Osteoblast (primary cell): ENCODE measurements around the gene PUS10. TPM values are rescaled to one million over a fixed set of nuclear protein-coding genes. Genes with fewer than 3 reads are reported as not detected.

Experiments used
- DNase-seq: peaks from one replicate; pipeline ENCODE4 v3.0.0; 2011; ENCODE audit warnings: low spot score, mixed read lengths; ENCODE audit not compliant: insufficient read length; ENCODE audit errors: missing footprints
- H2AFZ ChIP-seq: 2 replicates; pipeline ENCODE4 v1.6.0; 2011; ENCODE audit warnings: mild to moderate bottlenecking, low read length
- H3K27ac ChIP-seq: 2 replicates; pipeline ENCODE4 v1.5.1; 2011; ENCODE audit warnings: mild to moderate bottlenecking, low read depth, low read length, moderate library complexity
- H3K27me3 ChIP-seq: 2 replicates; pipeline ENCODE4 v1.6.0; 2012; ENCODE audit warnings: mild to moderate bottlenecking, control low read depth, inconsistent platforms, low read length, moderate library complexity; ENCODE audit not compliant: insufficient read depth
- H3K36me3 ChIP-seq: 2 replicates; pipeline ENCODE4 v1.5.1; 2011; ENCODE audit warnings: mild to moderate bottlenecking, low read length, control low read depth, moderate library complexity; ENCODE audit not compliant: insufficient read depth
- H3K4me1 ChIP-seq: 2 replicates; pipeline ENCODE4 v1.5.1; 2011; ENCODE audit warnings: mild to moderate bottlenecking, low read length, control low read depth, moderate library complexity; ENCODE audit not compliant: insufficient read depth
- H3K4me2 ChIP-seq: 2 replicates; pipeline ENCODE4 v1.6.0; 2011; ENCODE audit warnings: mild to moderate bottlenecking, low read length; ENCODE audit not compliant: insufficient read depth
- H3K4me3 ChIP-seq: fragments of 200-600 bp; sonication (generic); 3 replicates; pipeline ENCODE4 v1.5.1; 2012; ENCODE audit warnings: mild to moderate bottlenecking, low read length, inconsistent platforms; ENCODE audit not compliant: insufficient read depth
- H3K79me2 ChIP-seq: 2 replicates; pipeline ENCODE4 v1.6.0; 2012; ENCODE audit warnings: mild to moderate bottlenecking, low read length, control low read depth, inconsistent platforms; ENCODE audit not compliant: insufficient read depth
- H3K9me3 ChIP-seq: 2 replicates; pipeline ENCODE4 v1.5.1; 2011; ENCODE audit warnings: low read depth, low read length, control low read depth
- H4K20me1 ChIP-seq: 2 replicates; pipeline ENCODE4 v1.6.0; 2012; ENCODE audit warnings: mild to moderate bottlenecking, low read length, control low read depth; ENCODE audit not compliant: insufficient read depth
- total RNA-seq: library from RNA; depleted of rRNA; stranded (reverse); fragments of >200 nt; gene quantifications from 2 replicates; pipeline ENCODE4 v1.2.3, GENCODE V29; 2012
- TF ChIP-seq, protein P1 (sequence below): IDR thresholded peaks from 2 replicates; pipeline ENCODE4 v1.5.1; 2011; ENCODE audit warnings: mild to moderate bottlenecking, low read depth, low read length, moderate library complexity; ENCODE audit errors: extremely low read depth

PUS10 gene
- total RNA-seq, 1 donor, result 5.8 TPM

DNA sequence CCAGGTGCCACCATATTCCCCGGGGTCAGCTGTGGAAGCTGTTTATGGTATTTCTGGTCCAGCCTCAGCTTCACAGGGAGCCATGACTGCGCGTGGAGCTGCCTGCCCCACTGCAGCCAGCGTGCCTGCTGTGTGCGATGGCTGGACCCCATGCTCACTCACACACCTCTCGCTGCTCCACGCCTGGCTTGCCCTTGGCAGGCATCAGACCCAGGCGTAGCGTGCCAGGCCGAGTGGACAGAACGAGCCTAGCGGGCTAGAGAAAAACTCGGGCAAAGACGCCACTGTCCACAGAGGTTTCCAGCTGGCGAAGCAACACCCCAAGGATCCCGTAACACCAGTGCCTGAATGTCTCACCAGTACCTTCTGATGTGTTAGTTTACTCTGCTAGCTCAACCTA, 43.4 kb downstream of the PUS10 start:
- Histone ChIP-seq H2AFZ (no peak overlapping the region), H3K4me2 (no peak overlapping the region), H3K4me3 (no peak overlapping the region), H3K79me2 (no peaks in the 10 kb centered on the region), H4K20me1 (no peaks in the 10 kb centered on the region), H3K27me3 (no peaks in the 10 kb centered on the region), H3K4me1 (no peaks in the 10 kb centered on the region), H3K9me3 (no peaks in the 10 kb centered on the region), H3K27ac (no peak overlapping the region), H3K36me3 (no peaks in the 10 kb centered on the region)
- TF ChIP-seq, protein P1, sequence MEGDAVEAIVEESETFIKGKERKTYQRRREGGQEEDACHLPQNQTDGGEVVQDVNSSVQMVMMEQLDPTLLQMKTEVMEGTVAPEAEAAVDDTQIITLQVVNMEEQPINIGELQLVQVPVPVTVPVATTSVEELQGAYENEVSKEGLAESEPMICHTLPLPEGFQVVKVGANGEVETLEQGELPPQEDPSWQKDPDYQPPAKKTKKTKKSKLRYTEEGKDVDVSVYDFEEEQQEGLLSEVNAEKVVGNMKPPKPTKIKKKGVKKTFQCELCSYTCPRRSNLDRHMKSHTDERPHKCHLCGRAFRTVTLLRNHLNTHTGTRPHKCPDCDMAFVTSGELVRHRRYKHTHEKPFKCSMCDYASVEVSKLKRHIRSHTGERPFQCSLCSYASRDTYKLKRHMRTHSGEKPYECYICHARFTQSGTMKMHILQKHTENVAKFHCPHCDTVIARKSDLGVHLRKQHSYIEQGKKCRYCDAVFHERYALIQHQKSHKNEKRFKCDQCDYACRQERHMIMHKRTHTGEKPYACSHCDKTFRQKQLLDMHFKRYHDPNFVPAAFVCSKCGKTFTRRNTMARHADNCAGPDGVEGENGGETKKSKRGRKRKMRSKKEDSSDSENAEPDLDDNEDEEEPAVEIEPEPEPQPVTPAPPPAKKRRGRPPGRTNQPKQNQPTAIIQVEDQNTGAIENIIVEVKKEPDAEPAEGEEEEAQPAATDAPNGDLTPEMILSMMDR, result no peak
- no peak for DNase-seq

DNA sequence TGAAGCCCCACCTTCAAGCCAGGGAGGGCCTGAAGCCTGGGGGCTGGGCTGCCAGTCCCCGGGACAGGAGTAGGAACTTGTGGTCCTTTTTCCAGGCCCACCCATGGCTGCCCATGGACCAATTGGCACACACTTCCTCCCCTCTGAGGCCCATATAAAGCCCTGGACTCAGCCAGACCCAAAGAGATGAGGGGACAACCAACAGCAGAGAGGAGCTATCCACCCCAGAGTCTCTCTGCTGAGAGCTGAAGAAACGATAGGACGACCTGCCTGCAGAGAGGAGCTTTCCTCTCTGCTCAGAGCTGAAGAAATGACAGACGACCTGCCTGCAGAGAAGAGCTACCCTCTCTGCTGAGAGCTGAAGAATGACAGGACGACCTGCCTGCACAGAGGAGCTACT, 44.4 kb downstream of the PUS10 start:
- no peaks in the 10 kb centered on the region for H3K27me3 ChIP-seq
- H4K20me1 ChIP-seq, result no peaks in the 10 kb centered on the region
- no peaks in the 10 kb centered on the region for H3K9me3 ChIP-seq
- no peaks in the 10 kb centered on the region for H3K36me3 ChIP-seq
- no peak for DNase-seq
- TF ChIP-seq, protein P1, result no peak
- H3K4me2 ChIP-seq, result no peak overlapping the region
- H3K79me2 ChIP-seq, result no peaks in the 10 kb centered on the region
- H3K27ac ChIP-seq, result no peak overlapping the region
- H3K4me1 ChIP-seq, result no peaks in the 10 kb centered on the region
- no peak overlapping the region for H3K4me3 ChIP-seq
- H2AFZ ChIP-seq, result no peak overlapping the region

DNA sequence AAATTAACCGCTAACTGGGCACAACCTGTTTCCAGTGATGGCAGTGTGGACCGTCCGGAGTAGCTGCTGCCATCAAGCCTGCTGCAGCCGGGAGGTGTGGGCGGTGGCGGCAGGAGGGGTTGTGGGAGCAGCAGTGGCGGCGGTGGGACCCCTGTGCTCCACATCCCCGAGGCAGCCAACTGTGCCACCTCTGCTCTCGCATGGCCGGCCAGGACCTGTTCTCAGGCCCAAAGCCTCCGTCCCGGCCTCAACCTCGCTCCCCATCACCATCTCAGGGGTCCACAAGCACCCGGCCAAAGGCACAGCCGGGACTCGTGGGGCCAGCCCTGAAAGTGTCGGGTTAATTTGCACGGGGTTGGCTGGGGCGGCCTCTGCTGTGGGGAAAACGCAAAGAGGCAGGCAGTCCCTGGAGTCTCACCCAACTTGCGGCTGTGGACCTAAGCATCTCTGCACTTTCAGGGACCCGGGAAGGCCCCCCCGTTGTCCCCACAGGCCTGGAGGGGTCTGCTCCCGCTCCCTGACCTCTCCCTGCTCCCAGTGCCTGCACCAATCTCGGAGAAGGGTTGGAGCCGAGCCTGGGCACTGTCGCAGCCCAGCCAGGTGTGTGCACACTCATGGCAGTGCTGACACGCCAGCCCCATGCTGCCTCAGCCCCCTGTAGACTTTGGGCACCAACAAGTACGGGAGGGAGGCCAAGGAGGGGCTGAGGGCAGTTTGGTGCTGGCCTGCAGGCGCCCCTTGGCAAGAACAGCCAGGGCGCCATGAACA, 45.0 kb downstream of the PUS10 start:
- H3K4me2 ChIP-seq, result no peak overlapping the region
- DNase-seq, result no peak
- H3K36me3 ChIP-seq, result no peaks in the 10 kb centered on the region
- TF ChIP-seq, protein P1, result no peak
- H3K9me3 ChIP-seq, result no peaks in the 10 kb centered on the region
- no peaks in the 10 kb centered on the region for H3K4me1 ChIP-seq
- no peaks in the 10 kb centered on the region for H4K20me1 ChIP-seq
- no peak overlapping the region for H3K4me3 ChIP-seq
- H3K79me2 ChIP-seq, result no peaks in the 10 kb centered on the region
- no peak overlapping the region for H2AFZ ChIP-seq
- H3K27ac ChIP-seq, result no peak overlapping the region
- no peaks in the 10 kb centered on the region for H3K27me3 ChIP-seq

DNA sequence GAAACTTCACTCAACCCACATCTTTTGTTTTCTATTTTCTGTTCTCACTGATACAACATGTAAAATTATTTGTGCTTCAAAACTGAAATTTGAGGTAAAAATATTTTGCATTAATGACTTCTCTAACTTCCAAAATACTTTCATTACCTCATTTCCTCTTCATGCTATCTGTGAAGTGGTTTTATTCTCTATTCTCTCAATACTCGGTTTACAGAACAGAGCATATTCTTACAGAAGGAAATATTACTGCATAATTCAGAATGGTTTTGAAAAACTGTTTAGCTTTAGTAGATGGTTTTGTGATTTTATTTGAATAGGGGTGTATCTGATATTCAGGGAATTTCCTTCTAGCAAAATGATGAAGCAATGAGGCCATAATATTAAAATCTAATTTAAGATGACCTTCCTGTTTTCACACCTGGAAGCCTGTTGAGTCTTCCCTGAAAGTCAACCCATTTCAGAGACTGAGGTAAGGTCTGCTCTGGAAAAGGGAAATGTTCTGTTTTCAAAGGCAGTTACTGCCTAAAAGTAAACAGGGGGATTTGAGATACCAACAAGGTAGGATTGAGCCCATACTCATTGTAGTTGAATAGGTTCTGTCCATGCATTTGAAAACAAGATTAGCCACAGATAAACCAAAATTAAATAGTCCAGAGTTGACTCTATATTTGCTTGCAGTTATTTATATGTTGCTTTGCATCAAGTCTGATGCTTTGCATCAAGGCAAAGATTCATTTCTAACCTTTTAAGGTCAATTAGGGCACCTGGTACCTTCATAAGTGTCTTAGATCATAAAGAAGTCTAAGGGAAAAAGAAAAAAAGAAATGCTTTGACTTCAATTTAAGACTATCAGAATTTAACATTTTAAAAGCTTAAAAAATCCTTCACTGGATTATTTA, 51.3 kb downstream of the PUS10 start:
- Histone ChIP-seq H2AFZ (no peak overlapping the region), H3K4me1 (peaks cover 3% of the 10 kb centered on the region), H3K27ac (no peak overlapping the region), H3K27me3 (no peaks in the 10 kb centered on the region), H3K36me3 (no peaks in the 10 kb centered on the region), H3K4me2 (no peak overlapping the region), H3K9me3 (no peaks in the 10 kb centered on the region), H3K4me3 (no peak overlapping the region), H4K20me1 (no peaks in the 10 kb centered on the region), H3K79me2 (no peaks in the 10 kb centered on the region)
- TF ChIP-seq, protein P1, result no peak
- no peak for DNase-seq
